Left kidney (tissue), 2 donors: Measurements from ENCODE around the gene KLF5. TPM values are rescaled to one million over a fixed set of nuclear protein-coding genes. Genes with fewer than 3 reads are reported as not detected.
"Not testable (repeated sequence)": the region's sequence is repeated elsewhere in the genome, so short reads cannot be mapped to it uniquely, and the experiment has no call there.

Source experiments
- DNase-seq: peaks from one replicate; pipeline ENCODE4 v3.0.0-alpha.2; 2013
- polyA plus RNA-seq: library from polyadenylated mRNA; unstranded; fragments of 120-200 nt; gene quantifications from one replicate; pipeline ENCODE4 v1.2.1, GENCODE V29; 2013; ENCODE audit not compliant: insufficient read length

The KLF5 gene
- polyA plus RNA-seq, 1 donor = 30.2 TPM

GRCh38 chr13:73082895-73083294 is 24.1 kb downstream of the KLF5 start:
- no peak for DNase-seq

DNA sequence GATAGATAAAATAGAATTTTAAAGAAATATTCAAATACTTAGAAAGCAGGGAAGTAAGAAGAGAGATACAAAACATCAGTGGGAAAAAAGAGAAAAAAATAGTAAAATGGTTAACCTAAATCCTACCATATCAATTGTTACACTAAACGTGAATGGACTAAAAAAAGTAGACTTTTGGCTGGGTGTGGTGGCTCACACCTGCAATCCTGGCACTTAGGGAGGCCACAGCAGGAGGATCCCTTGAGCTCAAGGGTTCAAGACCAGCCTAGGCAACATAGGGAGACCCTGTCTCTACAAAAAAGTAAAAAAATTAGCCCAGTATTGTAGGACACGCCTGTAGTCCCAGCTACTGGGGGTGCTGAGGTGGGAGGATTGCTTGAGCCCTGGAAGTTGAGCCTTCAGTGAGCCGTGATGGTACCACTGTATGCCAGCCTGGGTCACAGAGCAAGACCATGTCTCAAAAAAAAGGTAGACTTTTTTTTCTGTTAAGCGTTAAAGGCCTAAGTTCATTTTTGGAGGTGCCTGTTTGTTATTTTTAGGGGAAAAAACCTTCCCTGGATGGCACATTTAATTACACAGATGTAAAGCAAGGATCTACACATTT is 29.6 kb downstream of the KLF5 start:
- no peak for DNase-seq

DNA sequence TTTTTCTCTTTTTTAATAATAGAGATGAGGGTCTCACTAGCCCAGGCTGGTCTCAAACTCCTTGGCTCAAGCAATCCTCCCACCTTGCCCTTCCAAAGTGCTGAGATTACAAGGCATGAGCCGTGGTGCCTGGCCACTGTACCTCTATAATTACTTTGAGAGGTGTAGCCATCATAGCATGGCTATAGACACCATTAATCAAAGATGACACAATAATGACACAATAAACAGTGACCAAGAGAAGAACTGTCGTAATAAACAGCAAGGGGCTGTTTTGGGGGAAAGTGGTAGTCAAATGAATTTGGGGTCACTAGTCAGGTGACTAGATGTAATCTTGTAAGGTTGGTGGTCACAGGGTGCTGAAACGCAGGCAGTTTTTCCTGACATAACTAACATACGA is 30.4 kb downstream of the KLF5 start:
- DNase-seq = no peak

DNA sequence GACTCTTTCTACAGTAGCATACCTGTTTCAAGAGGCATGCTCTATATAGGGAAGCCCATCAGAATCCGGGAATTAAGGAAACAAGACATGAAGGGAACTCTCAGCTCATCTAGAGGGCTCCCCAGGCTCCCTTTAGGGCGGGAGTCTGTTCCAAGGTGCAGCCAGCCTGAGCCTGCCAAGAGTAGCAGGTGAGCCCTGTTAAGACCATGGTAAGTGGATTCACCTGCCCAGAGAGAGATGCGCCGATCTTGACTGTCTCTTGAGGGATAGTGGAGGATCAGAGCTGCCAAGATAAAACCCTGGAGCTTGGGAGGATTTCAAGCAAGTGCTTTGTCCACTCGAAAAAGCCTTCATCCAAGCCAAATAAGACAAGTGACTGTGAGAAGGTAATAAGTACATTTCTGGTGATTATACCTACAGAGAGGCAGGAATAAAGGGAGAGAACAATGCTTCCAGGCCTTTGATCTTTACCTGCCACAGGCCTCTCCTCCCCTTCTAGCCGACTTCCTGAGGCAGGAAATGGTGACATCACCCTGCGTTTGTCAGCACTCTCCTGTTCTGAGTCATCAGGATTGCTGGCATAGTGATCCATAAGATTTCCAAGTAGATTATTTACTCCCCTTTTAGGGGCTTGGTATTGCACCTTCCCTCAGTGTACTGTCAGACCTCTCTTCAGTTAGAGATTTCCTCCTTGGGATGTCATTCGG is 31.5 kb downstream of the KLF5 start:
- no peak for DNase-seq

- DNase-seq = no peak
These were observed 32.0 kb downstream of the KLF5 start for GRCh38 chr13:73090823-73091187.

- peak; percentile 67 for DNase-seq
These were observed 34.0 kb downstream of the KLF5 start for GRCh38 chr13:73092829-73093228.

GRCh38 chr13:73096173-73096572 is 37.4 kb downstream of the KLF5 start:
- DNase-seq = no peak

GRCh38 chr13:73096638-73097037 is 37.8 kb downstream of the KLF5 start:
- no peak for DNase-seq

DNA sequence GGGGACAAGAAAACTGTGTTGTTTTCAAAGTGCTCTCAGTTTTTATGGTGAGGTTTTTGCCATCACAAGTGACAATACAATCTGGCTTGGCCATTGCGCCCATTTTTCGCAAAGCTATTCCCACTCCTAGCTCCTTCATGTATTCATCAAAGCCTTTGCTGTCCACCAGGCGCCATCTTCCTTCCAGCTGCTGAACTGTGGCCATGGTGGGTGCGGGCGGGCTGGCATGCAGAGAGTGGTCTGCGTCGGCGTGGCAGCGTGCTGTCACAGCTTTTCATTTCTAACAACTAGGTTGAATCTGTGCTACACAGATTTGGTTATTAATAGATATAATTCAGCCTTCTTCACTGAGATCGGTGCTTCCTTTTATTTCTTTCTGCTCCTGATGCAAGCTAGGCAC is 42.0 kb downstream of the KLF5 start:
- not testable (repeated sequence) for DNase-seq

GRCh38 chr13:73101351-73102007 is 42.7 kb downstream of the KLF5 start:
- DNase-seq = no peak

DNA sequence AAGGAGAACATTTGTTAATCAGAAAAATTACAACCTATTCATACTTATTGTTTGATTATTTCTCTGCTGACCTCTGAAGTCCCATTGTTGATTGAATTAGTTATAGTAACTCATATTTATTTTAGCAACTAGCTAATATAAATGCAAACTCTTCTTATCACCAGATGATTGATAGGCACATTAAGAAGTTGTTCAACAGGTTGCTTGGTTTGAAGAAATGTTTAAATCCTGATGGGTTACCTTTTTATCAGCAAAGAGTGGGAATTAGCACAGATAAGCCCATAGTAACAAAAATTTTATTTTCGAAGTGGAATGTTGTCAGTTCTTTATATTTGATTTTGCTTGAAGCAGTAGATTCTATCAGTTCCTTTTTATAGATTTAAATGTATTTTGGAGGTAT is 44.4 kb downstream of the KLF5 start:
- no peak for DNase-seq

- DNase-seq = no peak
These were observed 47.8 kb downstream of the KLF5 start for GRCh38 chr13:73106513-73107178.

DNA sequence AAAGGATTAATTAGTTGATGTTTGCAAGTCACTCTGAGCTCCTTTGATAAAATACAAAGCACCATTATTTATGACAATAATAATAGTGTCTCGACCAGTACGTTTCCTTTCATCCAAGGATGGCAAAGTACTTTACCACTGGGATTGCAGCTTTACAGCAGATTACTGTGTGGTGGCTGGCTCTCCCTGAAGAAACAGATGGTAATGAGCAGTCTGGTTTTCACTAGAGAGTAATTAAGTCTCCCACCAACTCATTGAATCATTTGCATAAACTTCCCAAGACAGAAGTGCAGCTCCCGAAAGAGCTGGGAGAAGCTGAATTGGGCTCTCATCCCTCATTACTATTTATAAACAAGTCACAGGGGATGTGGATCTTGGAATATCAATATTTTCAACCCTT is 48.7 kb downstream of the KLF5 start:
- DNase-seq = no peak

DNA sequence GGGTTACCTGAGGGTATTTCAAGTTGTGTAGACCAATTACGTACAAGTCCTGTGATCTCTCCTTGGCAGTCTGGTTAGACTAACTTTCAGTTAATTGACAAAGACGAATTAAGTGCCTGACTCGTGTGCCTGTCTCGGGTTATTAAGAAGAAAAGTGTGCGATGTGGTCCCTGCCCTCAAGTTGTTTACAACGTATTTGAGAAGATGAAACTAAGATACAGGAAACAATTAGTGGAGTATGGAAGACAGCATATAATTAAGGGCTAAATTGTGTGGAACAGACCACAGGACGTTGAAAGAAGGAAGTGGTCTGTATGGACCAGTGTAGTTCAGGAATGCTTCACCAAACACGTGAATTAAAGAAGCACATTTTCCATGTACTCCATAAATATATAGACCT is 49.2 kb downstream of the KLF5 start:
- no peak for DNase-seq

DNA sequence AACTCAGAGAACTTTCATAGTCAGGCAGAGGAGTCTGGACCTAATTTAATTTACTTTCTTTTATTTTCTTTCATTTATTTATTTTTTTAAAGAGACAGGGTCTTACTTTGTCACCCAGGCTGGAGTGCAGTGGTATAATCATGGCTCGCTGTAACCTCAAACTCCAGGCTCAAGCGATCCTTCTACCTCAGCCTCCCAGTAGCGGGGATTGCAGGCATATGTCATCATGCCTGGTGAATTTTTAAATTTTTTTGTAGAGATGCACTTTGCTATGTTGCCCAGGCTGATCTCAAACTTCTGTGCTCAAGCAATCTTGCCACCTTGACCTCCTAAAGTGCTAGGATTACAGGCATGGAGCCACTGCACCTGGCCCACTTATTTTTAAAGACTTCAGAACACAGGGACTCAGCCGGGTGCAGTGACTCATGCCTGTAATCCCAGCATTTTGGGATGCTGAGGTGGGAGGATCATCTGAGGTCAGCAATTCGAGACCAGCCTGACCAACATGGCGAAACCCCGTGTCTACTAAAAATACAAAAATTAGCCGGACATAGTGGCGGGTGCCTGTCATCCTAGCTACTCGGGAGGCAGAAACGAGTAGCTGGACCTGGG is 50.6 kb downstream of the KLF5 start:
- no peak for DNase-seq

- DNase-seq = no peak
These were observed 51.2 kb downstream of the KLF5 start for GRCh38 chr13:73109969-73110368.

DNA sequence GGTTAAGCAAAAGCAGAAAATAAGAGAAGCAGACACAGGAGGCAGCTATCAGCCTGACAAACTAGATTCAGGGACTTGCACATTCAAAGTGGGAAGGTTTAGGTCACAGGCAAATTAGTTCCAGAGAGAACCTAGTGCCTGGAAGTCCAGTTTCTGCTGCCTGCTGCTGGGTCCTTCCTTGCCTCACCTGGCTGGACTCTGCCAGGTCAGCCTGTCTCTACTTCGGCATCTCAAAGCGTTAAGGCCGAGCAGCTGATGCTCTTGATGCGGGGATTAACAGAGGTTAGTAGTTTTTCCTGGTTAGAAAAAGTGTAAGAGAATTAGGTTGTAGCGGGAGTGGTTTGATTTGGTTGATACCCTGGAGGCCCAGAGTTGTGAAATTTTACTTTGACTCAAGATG is 52.0 kb downstream of the KLF5 start:
- DNase-seq = no peak

GRCh38 chr13:73111331-73111730 is 52.5 kb downstream of the KLF5 start:
- DNase-seq = no peak

DNA sequence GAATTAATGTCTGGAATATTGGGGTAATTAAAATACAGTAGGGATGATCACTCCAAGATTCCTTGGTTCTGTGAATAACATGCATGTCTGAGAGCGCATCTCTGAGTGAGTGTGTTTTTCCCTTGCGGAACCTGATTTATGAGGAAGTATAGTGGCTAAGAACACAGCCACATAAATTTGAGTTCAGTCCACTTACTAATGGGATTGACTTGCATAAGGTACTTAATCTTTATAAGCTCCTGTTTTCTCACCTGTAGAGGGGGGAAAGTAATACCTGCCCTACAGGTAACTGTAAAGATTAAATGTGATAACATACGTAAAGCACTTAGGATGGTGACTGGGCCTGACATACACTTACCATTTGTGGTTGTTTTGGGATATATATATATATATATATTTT is 60.8 kb downstream of the KLF5 start:
- no peak for DNase-seq
